Measurements from ENCODE around the gene THADA.

The THADA gene

DNA sequence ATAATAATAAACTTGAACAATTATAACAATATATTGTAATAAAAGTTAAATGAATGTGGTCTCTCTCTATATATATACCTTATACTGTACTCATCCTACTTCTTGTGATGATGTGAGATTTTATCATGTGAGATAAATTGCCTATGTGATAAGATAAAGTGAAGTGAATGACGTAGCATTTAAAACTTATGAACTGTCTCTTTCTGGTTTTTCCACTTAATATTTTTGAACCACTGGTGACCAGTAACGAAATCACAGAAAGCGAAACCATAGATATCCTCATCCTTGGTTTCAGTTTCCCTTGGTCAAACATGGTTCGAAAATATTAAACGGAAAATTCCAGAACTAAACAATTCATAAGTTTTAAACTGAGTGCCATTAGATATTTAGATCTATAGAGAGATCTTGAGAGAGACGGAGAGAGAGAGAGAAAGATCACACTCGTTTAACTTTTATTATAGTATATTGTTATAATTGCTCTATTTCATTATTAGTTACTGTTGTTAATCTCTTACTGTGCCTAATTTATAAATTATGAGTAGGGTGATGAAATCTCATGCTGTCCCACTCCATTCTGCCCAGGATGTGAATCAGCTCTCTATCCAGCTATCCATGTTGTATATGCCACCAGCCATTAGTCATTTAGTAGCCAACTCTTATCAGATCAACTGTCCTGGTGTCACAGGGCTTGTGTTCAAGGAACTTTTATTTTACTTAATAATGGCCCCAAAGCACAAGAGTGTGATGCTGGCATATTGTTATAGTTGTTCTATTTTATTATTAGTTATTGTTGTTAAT is 156.8 kb downstream of the THADA start:
- no peak for DNase-seq

DNA sequence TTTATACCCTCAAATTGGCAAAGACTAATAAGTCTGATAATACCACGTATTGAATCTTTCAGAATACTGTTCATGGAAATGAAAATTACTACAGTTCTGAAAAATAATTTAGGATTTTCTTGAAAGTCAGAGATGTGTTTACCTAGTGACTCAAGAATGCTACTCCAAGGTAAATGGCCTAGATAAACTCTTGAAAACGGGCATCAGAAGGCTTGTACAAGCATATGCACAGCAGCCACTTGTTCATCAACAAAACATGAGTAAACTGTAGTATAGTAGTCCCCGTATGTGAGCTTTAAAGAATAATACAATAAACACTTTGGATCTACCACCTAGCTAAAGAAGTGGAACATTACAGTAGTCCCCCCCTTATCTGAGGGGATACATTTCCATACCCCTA is 157.5 kb downstream of the THADA start:
- no peak for DNase-seq

DNA sequence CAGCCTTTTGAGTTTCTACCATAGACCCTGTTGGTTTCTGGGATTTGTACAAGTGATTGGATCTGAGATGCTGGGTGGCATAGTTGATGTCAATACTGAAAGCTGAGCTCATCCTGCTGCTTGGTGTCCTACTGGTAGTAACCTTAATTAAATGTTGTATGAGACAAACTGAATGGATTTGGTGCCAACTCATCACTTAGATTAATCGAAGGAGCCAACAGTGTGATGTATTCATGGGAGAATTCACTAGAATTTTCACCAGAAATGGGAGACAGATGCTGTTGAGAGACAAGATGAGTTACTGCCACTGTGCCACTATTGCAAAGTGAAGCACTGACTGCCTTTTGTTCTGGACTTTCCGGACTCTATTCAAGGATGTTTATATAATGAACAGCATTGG is 158.5 kb downstream of the THADA start:
- DNase-seq, result no peak

GRCh38 chr2:43436431-43436830 is 159.4 kb downstream of the THADA start:
- no peak for DNase-seq

DNA sequence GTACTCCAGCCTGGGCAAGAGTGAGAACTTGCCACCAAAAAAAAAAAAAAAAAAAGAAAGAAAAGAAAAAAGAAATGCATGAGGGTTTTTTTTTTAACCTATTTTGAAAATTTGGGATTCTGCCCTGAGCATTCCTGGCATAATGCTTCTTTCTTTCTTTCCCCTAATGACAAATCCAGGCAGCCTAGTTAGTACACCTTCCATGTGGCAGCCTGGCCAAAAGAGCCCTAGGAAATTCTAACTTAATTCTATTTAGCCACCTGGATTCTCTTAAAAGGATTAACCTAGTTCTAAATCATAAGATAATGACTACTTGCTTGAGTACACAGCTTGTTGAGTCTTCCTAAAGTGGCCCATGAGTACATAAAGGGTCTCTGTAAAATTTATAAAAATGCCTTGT is 160.1 kb downstream of the THADA start:
- no peak for DNase-seq

GRCh38 chr2:43430489-43430888 is 165.3 kb downstream of the THADA start:
- DNase-seq, result no peak

- no peak for DNase-seq
These were observed 166.5 kb downstream of the THADA start for GRCh38 chr2:43429369-43429768.

DNA sequence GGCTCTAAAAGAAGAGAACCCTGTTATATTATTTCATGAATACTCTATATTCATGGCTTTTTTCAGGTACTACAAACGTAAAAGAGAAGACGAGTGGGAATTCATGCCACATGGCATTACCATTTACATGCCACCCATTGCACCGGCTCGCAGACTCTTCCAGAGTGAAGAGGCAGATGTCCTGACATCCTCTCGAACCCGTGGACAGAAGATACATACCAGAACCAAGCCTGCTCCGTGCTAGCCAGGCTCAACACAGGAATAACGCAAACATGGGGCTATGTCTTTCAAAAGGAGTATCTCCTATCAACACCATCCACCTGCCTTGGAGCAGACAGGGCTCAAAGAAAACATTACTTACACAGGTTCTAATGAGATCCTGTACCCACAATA is 168.8 kb downstream of the THADA start:
- DNase-seq, result no peak

- no peak for DNase-seq
These were observed 169.4 kb downstream of the THADA start for GRCh38 chr2:43426305-43427031.

DNA sequence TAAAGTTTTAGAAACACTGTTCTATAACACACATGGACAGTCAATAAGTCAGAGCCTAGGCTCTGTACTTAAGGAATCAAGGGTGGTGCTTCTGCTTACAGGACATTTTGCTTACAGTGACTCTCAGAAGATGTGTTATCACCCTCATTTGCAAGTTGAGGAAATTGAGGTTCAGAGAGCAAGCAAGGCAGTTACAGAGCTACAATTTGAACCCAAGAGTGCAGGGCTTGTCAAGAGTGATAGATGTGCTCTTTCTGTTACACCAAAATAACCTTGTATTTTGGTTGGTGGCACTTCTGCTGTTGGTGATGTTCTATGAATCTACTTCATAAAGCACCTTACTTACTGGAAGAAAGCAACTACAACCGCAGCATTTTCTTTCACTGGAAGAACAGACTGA is 170.2 kb downstream of the THADA start:
- DNase-seq, result no peak

DNA sequence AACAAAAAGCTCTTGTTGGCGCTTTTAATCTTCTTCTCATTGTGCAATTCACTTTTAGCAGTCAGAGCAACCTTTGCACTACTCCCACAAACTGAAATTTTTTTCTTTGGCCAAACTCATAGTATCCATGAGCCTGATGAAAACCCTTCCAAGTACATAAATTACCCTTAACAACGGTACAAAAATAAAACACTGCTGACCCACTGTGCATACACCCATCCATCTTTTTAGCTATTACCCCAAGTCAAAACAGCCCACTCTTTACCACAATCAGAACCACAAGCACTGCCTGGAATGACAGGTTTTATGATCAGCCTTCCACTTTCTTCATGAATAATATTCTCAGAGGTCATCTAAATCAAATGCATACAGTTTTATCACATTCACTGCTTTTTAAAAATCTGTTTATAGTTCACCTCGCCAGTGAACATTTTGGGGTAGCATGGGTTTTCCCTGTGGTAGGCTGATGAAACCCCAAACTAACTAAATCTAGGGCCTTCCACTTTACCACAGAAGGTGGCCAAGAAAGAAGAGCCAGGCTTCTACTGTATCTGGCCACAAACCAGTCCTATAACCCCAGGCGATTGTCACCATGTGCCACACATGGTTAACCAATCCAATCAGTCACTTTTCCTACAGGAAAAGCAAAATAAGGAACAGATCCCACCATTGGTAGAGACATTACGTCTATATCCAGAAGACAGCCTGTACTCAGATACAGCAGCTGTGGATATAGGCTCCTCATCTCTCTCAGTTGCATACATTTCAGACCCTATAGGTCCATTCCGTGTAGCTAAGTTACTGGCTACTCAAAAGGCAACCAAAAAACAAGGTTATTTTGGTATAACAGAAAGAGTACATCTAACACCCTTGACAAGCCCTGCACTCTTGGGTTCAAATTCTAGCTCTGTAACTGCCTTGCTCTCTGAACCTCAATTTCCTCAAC is 171.3 kb downstream of the THADA start:
- DNase-seq, result no peak

DNA sequence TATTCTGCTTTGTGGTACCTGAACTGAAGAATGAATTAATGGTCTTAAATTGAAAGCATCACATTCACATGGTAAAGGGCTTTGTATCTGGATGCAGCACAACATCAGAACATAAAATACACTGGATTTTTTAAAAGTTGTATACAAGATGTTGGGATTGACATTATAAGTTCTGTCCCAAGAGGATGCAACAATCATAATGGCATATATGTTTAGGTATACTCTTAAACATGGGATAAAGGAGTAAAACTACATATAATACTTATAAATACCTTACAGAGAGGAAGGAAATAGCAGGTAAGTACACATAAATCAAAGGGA is 171.9 kb downstream of the THADA start:
- DNase-seq, result no peak

GRCh38 chr2:43421194-43421593 is 174.6 kb downstream of the THADA start:
- no peak for DNase-seq

DNA sequence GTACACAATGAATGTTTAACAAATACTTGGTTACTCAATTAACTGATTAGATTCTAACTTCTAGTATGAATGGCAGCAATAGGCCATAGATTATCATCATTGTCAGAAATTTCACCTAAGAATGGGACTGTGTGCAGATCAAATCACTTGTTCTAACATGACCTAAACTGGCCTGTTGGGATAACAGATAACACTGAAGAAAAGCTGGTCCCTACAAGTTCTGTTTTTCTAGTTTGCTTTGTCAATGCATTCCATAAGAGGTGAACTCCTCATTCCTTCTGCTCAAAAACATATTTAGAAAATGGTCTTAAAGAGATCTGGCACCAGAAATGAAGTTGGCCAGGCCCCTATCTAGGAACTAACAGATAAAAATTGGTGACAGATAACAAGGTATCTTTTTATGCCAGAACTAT is 175.4 kb downstream of the THADA start:
- no peak for DNase-seq

DNA sequence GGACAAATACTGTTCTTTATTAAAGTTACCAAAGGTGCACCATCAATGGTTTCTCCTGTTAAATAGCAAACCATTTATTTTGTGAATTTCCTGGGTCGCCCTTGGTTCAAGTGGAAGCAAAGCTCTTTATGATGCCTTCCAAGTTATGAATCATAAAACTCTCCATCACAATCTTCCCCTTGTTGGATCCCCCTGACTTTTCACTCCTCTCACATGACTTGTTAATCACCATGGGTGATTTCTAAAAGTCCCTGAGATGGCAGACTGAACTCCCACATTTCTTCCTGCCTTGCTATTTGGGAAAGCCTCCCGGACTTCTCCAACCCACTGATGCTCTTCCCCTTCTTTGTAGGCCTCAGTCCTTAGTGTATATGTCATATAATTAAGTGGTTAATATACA is 176.0 kb downstream of the THADA start:
- no peak for DNase-seq

GRCh38 chr2:43419243-43419642 is 176.6 kb downstream of the THADA start:
- no peak for DNase-seq

GRCh38 chr2:43418680-43419079 is 177.2 kb downstream of the THADA start:
- DNase-seq, result no peak

- DNase-seq, result no peak
These were observed 178.5 kb downstream of the THADA start for GRCh38 chr2:43417300-43417699.

DNA sequence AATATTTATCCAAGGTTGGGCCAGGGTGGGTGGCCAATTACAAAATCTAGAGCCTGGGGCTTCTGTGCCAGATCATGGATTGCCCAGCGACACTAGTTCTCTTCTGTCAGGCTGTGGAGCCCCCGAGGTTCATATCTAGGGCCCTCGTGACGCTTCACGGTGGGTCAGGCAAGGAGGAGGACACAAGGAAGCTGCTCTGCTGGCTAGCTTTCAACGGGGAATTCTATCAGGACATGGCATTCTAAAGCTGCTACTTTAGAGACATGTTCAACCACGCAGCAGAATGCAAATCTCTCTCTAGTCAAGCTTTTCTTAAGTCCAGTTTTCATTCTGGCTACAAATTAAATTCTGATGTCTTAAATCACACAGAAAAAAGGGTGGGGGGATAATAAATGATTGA is 180.2 kb downstream of the THADA start:
- no peak for DNase-seq

GRCh38 chr2:43414586-43415135 is 181.2 kb downstream of the THADA start:
- DNase-seq, result no peak

- DNase-seq, result no peak
These were observed 181.8 kb downstream of the THADA start for GRCh38 chr2:43414033-43414432.

- no peak for DNase-seq
These were observed 183.6 kb downstream of the THADA start for GRCh38 chr2:43412114-43412753.

Measured in NCI-H774 (cell line).